GM12873 (cell line): ENCODE results near the gene C18orf63.

Experiments used
- TF ChIP-seq, protein P1 (sequence below): IDR thresholded peaks from 2 replicates; pipeline ENCODE4 v1.5.1; 2012; ENCODE audit warnings: low read depth, mild to moderate bottlenecking, moderate library complexity, low read length, control low read depth; ENCODE audit not compliant: insufficient read depth; ENCODE audit errors: missing control alignments

C18orf63 gene

GRCh38 chr18:74275736-74276135 is 39.9 kb upstream of the C18orf63 start:
- TF ChIP-seq, protein P1, sequence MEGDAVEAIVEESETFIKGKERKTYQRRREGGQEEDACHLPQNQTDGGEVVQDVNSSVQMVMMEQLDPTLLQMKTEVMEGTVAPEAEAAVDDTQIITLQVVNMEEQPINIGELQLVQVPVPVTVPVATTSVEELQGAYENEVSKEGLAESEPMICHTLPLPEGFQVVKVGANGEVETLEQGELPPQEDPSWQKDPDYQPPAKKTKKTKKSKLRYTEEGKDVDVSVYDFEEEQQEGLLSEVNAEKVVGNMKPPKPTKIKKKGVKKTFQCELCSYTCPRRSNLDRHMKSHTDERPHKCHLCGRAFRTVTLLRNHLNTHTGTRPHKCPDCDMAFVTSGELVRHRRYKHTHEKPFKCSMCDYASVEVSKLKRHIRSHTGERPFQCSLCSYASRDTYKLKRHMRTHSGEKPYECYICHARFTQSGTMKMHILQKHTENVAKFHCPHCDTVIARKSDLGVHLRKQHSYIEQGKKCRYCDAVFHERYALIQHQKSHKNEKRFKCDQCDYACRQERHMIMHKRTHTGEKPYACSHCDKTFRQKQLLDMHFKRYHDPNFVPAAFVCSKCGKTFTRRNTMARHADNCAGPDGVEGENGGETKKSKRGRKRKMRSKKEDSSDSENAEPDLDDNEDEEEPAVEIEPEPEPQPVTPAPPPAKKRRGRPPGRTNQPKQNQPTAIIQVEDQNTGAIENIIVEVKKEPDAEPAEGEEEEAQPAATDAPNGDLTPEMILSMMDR: no peak

GRCh38 chr18:74276609-74277008 is 39.0 kb upstream of the C18orf63 start:
- TF ChIP-seq, protein P1: no peak

DNA sequence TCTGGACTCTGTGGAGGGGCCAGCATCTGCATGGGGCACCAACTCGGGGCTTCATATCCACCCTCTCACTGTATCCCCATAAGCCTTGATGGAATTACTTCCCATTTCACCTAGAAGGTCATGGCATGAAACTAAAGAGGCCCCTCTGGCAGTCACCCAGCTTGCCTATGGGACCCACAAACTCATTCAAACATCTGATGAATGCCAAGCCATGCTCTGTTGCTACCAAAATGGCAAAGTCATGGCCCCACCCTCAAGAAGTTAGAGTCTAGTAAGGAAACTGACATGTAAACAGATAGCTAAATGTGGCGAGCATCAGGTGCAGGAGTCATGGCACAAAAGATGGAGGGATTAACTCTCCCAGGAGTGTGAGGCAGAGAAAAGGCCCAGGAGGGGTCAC is 38.3 kb upstream of the C18orf63 start:
- TF ChIP-seq, protein P1: no peak

DNA sequence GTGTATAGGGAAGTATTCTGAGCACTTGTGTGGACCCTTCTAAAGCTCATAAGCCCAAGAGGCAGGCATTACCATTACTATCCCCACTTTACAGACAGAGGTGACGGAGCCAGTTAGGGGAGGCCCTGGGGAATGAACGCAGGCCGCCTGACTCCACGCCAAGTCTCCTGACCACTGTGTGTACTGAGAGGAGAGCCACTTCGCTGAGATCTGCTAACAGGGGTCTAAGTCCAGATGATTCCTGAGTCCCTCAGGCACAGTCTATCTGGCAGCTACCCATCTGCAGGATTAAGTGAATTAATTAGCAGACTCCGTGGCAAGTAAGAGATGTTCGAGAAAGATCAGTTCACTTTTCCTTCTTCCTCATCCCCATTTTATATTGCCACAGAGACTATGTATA is 37.6 kb upstream of the C18orf63 start:
- TF ChIP-seq, protein P1: no peak

DNA sequence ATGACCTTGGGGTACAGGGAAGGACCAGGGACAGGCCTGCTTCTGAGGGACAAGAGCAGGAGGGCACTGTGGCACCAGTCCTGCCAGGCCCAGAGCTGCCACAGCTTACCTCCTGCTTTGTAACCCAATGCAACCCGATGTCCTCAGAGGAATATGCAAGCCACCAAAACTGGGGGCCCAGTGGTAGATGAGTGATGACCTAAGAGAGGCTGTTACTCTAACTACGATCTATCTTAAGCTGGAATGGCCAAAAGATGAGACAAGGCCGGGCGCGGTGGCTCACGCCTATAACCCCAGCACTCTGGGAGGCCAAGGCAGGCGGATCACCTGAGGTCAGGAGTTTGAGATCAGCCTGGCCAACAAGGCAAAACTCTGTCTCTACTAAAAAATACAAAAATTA is 36.7 kb upstream of the C18orf63 start:
- TF ChIP-seq, protein P1: no peak

- TF ChIP-seq, protein P1: no peak
Observed at GRCh38 chr18:74281011-74281979, 34.3 kb upstream of the C18orf63 start.

- TF ChIP-seq, protein P1: no peak
Observed at GRCh38 chr18:74281980-74282754, 33.5 kb upstream of the C18orf63 start.
